ENCODE data around the gene ELL2. TPM values are rescaled to one million over a fixed set of nuclear protein-coding genes. Genes with fewer than 3 reads are reported as not detected.
"Not testable (repeated sequence)": the region's sequence is repeated elsewhere in the genome, so short reads cannot be mapped to it uniquely, and the experiment has no call there.

The ELL2 gene
- total and polyA plus RNA-seq, 7 donors: 6.7 to 35.3 (median 26.6) TPM

DNA sequence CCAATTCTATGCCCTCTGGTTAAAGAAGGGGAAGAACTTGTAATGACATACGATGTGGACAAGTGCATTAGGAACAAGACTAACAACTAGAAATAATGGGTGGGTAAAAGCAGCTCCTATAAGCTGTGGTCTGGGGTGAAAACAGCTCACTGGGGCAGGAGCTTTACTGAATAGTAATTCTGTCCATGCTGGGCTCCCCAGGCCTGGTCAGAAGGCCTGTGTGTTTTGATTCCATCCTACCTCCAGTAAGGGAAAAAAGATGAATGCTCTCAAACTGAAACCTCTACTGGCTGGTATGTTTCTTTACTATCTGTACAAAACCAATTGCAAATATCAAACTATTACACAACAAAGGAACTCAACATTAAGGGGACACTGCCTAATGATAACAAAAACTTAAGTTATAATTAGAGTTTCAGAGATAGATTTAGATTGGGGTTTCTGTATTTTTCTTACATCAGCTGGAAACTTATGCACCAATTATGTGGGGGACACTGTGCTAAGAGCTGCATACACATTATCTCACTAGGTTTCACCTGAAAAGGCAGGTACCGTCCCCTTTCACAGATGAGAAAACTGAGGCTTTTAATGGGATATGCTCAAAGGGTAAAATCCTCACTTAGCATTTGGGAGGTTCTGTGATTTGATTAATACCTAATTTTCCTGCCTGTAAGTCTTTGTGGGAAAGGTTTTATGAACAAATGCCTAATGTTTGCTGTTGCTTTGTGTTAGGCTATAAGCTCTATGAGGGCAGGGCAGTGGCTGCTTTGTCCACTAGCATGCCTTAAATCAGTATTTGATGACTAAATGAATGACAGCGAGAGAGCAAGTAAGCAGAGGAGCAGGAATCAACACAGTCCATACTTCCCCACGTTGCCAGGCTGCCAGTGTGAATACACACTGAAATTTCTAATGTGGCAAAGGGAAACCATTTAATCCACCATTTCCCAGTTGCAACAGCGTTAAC, 53.6 kb downstream of the ELL2 start:
- no peak overlapping the region for H3K4me3 ChIP-seq
- no peaks in the 10 kb centered on the region for H3K27me3 ChIP-seq
- no peak overlapping the region for H3K27ac ChIP-seq
- intact Hi-C loops (cut with DNase I): loop anchor here (5.0 kb wide), 1 partner anchor 39 kb away; no protein-coding TSS in a partner anchor
- H3K36me3 ChIP-seq: no peaks in the 10 kb centered on the region
- no peak for DNase-seq
- TF ChIP-seq, protein P1, sequence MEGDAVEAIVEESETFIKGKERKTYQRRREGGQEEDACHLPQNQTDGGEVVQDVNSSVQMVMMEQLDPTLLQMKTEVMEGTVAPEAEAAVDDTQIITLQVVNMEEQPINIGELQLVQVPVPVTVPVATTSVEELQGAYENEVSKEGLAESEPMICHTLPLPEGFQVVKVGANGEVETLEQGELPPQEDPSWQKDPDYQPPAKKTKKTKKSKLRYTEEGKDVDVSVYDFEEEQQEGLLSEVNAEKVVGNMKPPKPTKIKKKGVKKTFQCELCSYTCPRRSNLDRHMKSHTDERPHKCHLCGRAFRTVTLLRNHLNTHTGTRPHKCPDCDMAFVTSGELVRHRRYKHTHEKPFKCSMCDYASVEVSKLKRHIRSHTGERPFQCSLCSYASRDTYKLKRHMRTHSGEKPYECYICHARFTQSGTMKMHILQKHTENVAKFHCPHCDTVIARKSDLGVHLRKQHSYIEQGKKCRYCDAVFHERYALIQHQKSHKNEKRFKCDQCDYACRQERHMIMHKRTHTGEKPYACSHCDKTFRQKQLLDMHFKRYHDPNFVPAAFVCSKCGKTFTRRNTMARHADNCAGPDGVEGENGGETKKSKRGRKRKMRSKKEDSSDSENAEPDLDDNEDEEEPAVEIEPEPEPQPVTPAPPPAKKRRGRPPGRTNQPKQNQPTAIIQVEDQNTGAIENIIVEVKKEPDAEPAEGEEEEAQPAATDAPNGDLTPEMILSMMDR (IDR thresholded peaks at IDR 0.05): no peak
- no peak for TF ChIP-seq EP300 (IDR thresholded peaks at IDR 0.05)
- TF ChIP-seq POLR2AphosphoS5 (IDR thresholded peaks at IDR 0.05): no peak
- no peak for TF ChIP-seq POLR2A (IDR thresholded peaks at IDR 0.05)
- 96% methylated on average over 5 of the region's 5 CpGs for WGBS, 2 donors
- H3K9me3 ChIP-seq: no peaks in the 10 kb centered on the region
- H3K4me1 ChIP-seq: no peaks in the 10 kb centered on the region

DNA sequence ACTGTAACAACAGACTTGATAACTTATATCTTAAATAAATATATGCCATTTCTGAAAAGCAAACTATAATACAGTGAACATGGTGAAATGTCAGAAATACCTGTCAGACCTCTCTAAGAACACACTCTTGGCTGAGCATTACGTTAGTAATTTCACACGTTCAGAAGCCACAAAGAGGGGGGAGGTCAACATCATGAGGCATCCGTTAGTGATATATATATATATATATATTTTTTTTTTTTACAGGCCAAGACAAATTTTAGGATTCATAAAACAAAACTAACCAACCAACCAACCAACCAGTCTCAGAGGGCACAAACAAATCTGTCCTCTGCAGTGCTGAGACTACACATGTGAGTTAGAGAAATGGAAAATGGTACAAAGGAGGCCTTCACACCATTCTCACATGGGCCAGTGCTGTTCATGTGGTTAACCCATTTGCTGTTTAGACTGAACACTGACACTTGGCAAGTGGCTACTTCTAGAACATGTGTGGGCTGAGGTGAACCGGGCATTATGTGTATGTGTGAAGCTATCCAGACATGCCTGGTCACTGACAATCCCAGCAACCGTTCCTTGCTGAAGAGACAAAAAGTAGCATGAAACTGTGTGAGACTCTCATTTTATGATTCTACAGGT, 54.5 kb downstream of the ELL2 start:
- WGBS, 2 donors: 89 to 92% methylated on average over 5 of the region's 5 CpGs
- intact Hi-C loops (cut with DNase I): loop anchor here (5.0 kb wide), 1 partner anchor 40 kb away; no protein-coding TSS in a partner anchor
- Histone ChIP-seq H3K4me3 (no peak overlapping the region), H3K36me3 (no peaks in the 10 kb centered on the region), H3K27me3 (no peaks in the 10 kb centered on the region), H3K27ac (no peak overlapping the region), H3K9me3 (no peaks in the 10 kb centered on the region), H3K4me1 (no peaks in the 10 kb centered on the region)
- TF ChIP-seq EP300 (IDR thresholded peaks at IDR 0.05) (no peak), POLR2A (IDR thresholded peaks at IDR 0.05) (no peak), POLR2AphosphoS5 (IDR thresholded peaks at IDR 0.05) (no peak)
- TF ChIP-seq, protein P1 (IDR thresholded peaks at IDR 0.05): no peak
- DNase-seq: no peak

- H3K36me3 ChIP-seq, H3K27ac ChIP-seq, H3K27me3 ChIP-seq, DNase-seq, H3K9me3 ChIP-seq, H3K4me1 ChIP-seq, H3K4me3 ChIP-seq: not testable (repeated sequence)
- intact Hi-C loops (cut with DNase I): loop anchor here (5.0 kb wide), 1 partner anchor 41 kb away; no protein-coding TSS in a partner anchor
- WGBS, 2 donors: 94 to 95% methylated on average over 3 of the region's 3 CpGs
Measured at GRCh38 chr5:95906398-95906797, 55.3 kb downstream of the ELL2 start.

DNA sequence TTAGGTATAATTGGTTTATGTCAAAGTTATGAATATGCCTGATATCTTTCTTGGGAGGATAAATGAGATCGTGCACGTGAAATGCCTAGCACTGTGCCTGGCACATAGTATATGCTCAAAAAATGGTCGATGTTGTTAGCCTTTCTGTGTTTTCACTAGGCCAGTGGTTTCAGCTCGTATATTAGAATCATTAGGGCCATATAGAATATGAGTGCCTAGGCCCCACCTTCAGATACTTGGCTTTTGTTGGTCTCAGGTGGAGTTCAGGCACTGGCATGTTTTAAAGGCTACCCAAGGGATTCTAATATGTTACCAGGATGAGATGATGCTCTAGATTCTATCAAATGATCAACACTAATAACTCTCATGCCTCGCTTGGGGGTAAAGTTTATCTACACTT, 56.8 kb downstream of the ELL2 start:
- Histone ChIP-seq H3K4me1 (peaks cover 0 to 14% (median 2%) of the 10 kb centered on the region in 4 donors), H3K4me3 (no peak overlapping the region), H3K36me3 (no peaks in the 10 kb centered on the region), H3K9me3 (no peaks in the 10 kb centered on the region), H3K27ac (no peak overlapping the region), H3K27me3 (no peaks in the 10 kb centered on the region)
- DNase-seq: no peak
- WGBS, 2 donors: 86 to 96% methylated on average over 5 of the region's 5 CpGs
- intact Hi-C loops (cut with DNase I): loop anchor here (5.0 kb wide), 1 partner anchor 42 kb away; no protein-coding TSS in a partner anchor
- TF ChIP-seq, protein P1 (IDR thresholded peaks at IDR 0.05): no peak
- TF ChIP-seq POLR2A (IDR thresholded peaks at IDR 0.05): no peak
- TF ChIP-seq EP300 (IDR thresholded peaks at IDR 0.05): no peak
- no peak for TF ChIP-seq POLR2AphosphoS5 (IDR thresholded peaks at IDR 0.05)

GRCh38 chr5:95903838-95904237, 57.8 kb downstream of the ELL2 start:
- WGBS, 2 donors: 98 to 99% methylated on average over 4 of the region's 4 CpGs
- Histone ChIP-seq H3K4me1 (peaks cover 0 to 18% (median 3%) of the 10 kb centered on the region in 4 donors), H3K9me3 (no peaks in the 10 kb centered on the region), H3K27ac (no peak overlapping the region), H3K4me3 (no peak overlapping the region), H3K36me3 (peaks cover 0 to 4% (median 1%) of the 10 kb centered on the region in 4 donors), H3K27me3 (no peaks in the 10 kb centered on the region)
- intact Hi-C loops (cut with DNase I): no loop called here
- TF ChIP-seq, protein P1 (IDR thresholded peaks at IDR 0.05): no peak
- TF ChIP-seq POLR2AphosphoS5 (IDR thresholded peaks at IDR 0.05): no peak
- no peak for TF ChIP-seq EP300 (IDR thresholded peaks at IDR 0.05)
- no peak for TF ChIP-seq POLR2A (IDR thresholded peaks at IDR 0.05)
- no peak for DNase-seq

Data from sigmoid colon (tissue), 7 donors.